Osteocyte (in vitro differentiated cells): Measurements from ENCODE around the gene MIA. TPM values are rescaled to one million over a fixed set of nuclear protein-coding genes. Genes with fewer than 3 reads are reported as not detected.

Experiments used
- DNase-seq: peaks from one replicate; pipeline ENCODE4 v3.0.0; 2021; ENCODE audit warnings: mixed read lengths; ENCODE audit not compliant: unreplicated experiment; ENCODE audit errors: extremely low spot score
- H3K27ac Mint-ChIP-seq: one replicate; pipeline ENCODE4 v1.8.0; 2021; ENCODE audit warnings: mild to moderate bottlenecking, mixed read lengths; ENCODE audit not compliant: unreplicated experiment
- H3K27me3 Mint-ChIP-seq: one replicate; pipeline ENCODE4 v1.8.0; 2021; ENCODE audit warnings: mixed read lengths; ENCODE audit not compliant: unreplicated experiment
- H3K36me3 Mint-ChIP-seq: one replicate; pipeline ENCODE4 v1.8.0; 2021; ENCODE audit warnings: mixed read lengths; ENCODE audit not compliant: unreplicated experiment
- H3K4me1 Mint-ChIP-seq: one replicate; pipeline ENCODE4 v1.8.0; 2021; ENCODE audit warnings: mixed read lengths; ENCODE audit not compliant: unreplicated experiment
- H3K4me3 Mint-ChIP-seq: one replicate; pipeline ENCODE4 v1.8.0; 2021; ENCODE audit warnings: mild to moderate bottlenecking, moderate library complexity, mixed read lengths; ENCODE audit not compliant: unreplicated experiment
- H3K9me3 Mint-ChIP-seq: one replicate; pipeline ENCODE4 v1.8.0; 2021; ENCODE audit warnings: mixed read lengths; ENCODE audit not compliant: unreplicated experiment
- CTCF ChIP-seq: fragments of 200-600 bp; sonication (generic); IDR thresholded peaks from 2 replicates; pipeline ENCODE4 v1.5.0; 2021; ENCODE audit warnings: antibody characterized with exemption, mild to moderate bottlenecking, moderate library complexity
- total RNA-seq: library from RNA; stranded (reverse); gene quantifications from 2 replicates; pipeline ENCODE4 v1.2.1, GENCODE V29; 2021

Gene MIA
- total RNA-seq, 1 donor from 2014 or later, result not detected

GRCh38 chr19:40745402-40745780 lies 29.9 kb upstream of the MIA start:
- no peak for TF ChIP-seq CTCF
- H3K9me3 Mint-ChIP-seq, result no peaks in the 10 kb centered on the region
- H3K4me1 Mint-ChIP-seq, result peaks cover 37% of the 10 kb centered on the region
- H3K27me3 Mint-ChIP-seq, result no peaks in the 10 kb centered on the region
- no peak for DNase-seq
- peak overlapping the region; percentile 93 for H3K27ac Mint-ChIP-seq
- no peaks in the 10 kb centered on the region for H3K36me3 Mint-ChIP-seq
- H3K4me3 Mint-ChIP-seq, result peak overlapping the region; percentile 32

- Mint-ChIP-seq H3K9me3 (no peaks in the 10 kb centered on the region), H3K36me3 (peaks cover under 1% of the 10 kb centered on the region), H3K27ac (no peak overlapping the region), H3K4me3 (no peak overlapping the region), H3K4me1 (peaks cover 45% of the 10 kb centered on the region), H3K27me3 (no peaks in the 10 kb centered on the region)
- no peak for DNase-seq
- TF ChIP-seq CTCF, result no peak
Observed at GRCh38 chr19:40747536-40747935, 27.8 kb upstream of the MIA start.

GRCh38 chr19:40750058-40750873 lies 25.1 kb upstream of the MIA start, which contains the start of gene ACTMAP:
ACTMAP (minus strand) TSS chr19:40750477; CDS start chr19:40749803, 674 bp downstream.
- no peaks in the 10 kb centered on the region for H3K9me3 Mint-ChIP-seq
- peaks cover 9% of the 10 kb centered on the region for H3K36me3 Mint-ChIP-seq
- peak within 1 kb of the TSS; percentile 92 for H3K4me3 Mint-ChIP-seq
- peak within 1 kb of the TSS; percentile 94 for H3K27ac Mint-ChIP-seq
- H3K4me1 Mint-ChIP-seq, result peaks cover 47% of the 10 kb centered on the region
- no peak for TF ChIP-seq CTCF
- peak; percentile 100 for DNase-seq
- H3K27me3 Mint-ChIP-seq, result no peaks in the 10 kb centered on the region

GRCh38 chr19:40750874-40751537 lies 24.3 kb upstream of the MIA start, which contains the start of gene SNRPA:
SNRPA (plus strand) TSS chr19:40751203; CDS start chr19:40751409, 206 bp downstream.
- peak within 1 kb of the TSS; percentile 94 for H3K27ac Mint-ChIP-seq
- H3K27me3 Mint-ChIP-seq, result no peaks in the 10 kb centered on the region
- H3K9me3 Mint-ChIP-seq, result no peaks in the 10 kb centered on the region
- peak; percentile 99 for DNase-seq
- H3K4me1 Mint-ChIP-seq, result peaks cover 40% of the 10 kb centered on the region
- H3K36me3 Mint-ChIP-seq, result peaks cover 13% of the 10 kb centered on the region
- no peak for TF ChIP-seq CTCF
- peak within 1 kb of the TSS; percentile 92 for H3K4me3 Mint-ChIP-seq

GRCh38 chr19:40752257-40752781 lies 23.0 kb upstream of the MIA start:
- Mint-ChIP-seq H3K4me1 (peaks cover 40% of the 10 kb centered on the region), H3K36me3 (peaks cover 17% of the 10 kb centered on the region), H3K27ac (peak overlapping the region; percentile 94), H3K9me3 (no peaks in the 10 kb centered on the region), H3K4me3 (peak overlapping the region; percentile 92), H3K27me3 (no peaks in the 10 kb centered on the region)
- no peak for TF ChIP-seq CTCF
- DNase-seq, result no peak
